HL-60 (cell line): ENCODE measurements around the gene KEL.

Experiments
- DNase-seq, 2 experiments: peaks; one replicate each; pipeline ENCODE4 v3.0.0-alpha.2; 2010 to 2020; ENCODE audit warnings: low read depth in 1 of 2, low spot score in 1 of 2
- H3K27ac ChIP-seq: fragments of 250-450 bp; sonication (Bioruptor Pico); replicated peaks from 2 replicates; pipeline ENCODE4 v1.5.1; 2020; ENCODE audit warnings: mild to moderate bottlenecking, moderate library complexity
- H3K27me3 ChIP-seq: fragments of 250-450 bp; sonication (Bioruptor Pico); 2 replicates; pipeline ENCODE4 v1.5.1; 2021; ENCODE audit warnings: mild to moderate bottlenecking, moderate library complexity; ENCODE audit not compliant: insufficient read depth, poor library complexity, severe bottlenecking
- H3K4me3 ChIP-seq: replicated peaks from 2 replicates; pipeline ENCODE4 v1.5.1; 2011; ENCODE audit warnings: mild to moderate bottlenecking, control low read depth, low read length; ENCODE audit not compliant: insufficient read depth
- GABPA ChIP-seq: IDR thresholded peaks from 2 replicates; pipeline ENCODE4 v1.6.1; 2012; ENCODE audit warnings: low read depth
- POLR2AphosphoS5 ChIP-seq: IDR thresholded peaks from 2 replicates; pipeline ENCODE4 v1.6.1; 2012; ENCODE audit warnings: low read depth
- SPI1 ChIP-seq: IDR thresholded peaks from 2 replicates; pipeline ENCODE4 v1.6.1; 2012; ENCODE audit warnings: low read depth, mild to moderate bottlenecking, borderline replicate concordance
- TF ChIP-seq, protein P1 (sequence below): IDR thresholded peaks from 2 replicates; pipeline ENCODE4 v1.6.1; 2012; ENCODE audit warnings: low read depth; ENCODE audit not compliant: insufficient replicate concordance
- TF ChIP-seq, protein P2 (sequence below): IDR thresholded peaks from one replicate; pipeline ENCODE4 v1.5.1; 2011; ENCODE audit warnings: low read length, control low read depth, inconsistent platforms; ENCODE audit not compliant: insufficient read depth

The KEL gene

DNA sequence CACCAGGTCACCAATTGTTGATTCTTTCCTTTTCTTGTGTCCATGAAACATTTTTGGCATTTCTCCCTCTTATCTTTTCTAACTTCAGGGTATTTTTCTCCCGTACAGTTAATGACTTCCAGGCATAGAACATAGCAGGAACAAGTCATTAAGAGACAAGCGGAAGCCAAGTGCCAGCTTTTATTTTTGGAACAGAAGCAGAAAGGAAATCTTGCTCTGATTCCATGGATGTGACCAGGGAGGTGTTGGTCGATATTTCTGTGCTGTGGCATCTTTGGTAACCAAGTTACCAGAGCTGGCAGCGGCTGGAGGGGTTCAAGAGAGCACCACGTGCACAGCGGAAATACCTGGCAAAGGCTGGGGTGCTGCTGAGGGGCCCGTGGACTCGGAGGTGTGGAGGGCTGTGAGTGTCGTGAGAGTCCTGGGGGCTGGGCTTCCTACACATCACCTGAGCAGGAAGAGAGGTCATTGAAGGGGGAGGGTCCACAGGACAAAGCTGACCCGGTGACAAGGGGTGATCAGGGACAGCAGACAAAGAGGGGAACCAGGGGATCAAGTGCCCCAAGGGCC is 21.1 kb downstream of the KEL start:
- no peak for DNase-seq
- Histone ChIP-seq H3K4me3 (no peak overlapping the region), H3K27ac (no peak overlapping the region), H3K27me3 (no peaks in the 10 kb centered on the region)
- TF ChIP-seq GABPA (no peak), POLR2AphosphoS5 (no peak), SPI1 (no peak)
- TF ChIP-seq, protein P1, sequence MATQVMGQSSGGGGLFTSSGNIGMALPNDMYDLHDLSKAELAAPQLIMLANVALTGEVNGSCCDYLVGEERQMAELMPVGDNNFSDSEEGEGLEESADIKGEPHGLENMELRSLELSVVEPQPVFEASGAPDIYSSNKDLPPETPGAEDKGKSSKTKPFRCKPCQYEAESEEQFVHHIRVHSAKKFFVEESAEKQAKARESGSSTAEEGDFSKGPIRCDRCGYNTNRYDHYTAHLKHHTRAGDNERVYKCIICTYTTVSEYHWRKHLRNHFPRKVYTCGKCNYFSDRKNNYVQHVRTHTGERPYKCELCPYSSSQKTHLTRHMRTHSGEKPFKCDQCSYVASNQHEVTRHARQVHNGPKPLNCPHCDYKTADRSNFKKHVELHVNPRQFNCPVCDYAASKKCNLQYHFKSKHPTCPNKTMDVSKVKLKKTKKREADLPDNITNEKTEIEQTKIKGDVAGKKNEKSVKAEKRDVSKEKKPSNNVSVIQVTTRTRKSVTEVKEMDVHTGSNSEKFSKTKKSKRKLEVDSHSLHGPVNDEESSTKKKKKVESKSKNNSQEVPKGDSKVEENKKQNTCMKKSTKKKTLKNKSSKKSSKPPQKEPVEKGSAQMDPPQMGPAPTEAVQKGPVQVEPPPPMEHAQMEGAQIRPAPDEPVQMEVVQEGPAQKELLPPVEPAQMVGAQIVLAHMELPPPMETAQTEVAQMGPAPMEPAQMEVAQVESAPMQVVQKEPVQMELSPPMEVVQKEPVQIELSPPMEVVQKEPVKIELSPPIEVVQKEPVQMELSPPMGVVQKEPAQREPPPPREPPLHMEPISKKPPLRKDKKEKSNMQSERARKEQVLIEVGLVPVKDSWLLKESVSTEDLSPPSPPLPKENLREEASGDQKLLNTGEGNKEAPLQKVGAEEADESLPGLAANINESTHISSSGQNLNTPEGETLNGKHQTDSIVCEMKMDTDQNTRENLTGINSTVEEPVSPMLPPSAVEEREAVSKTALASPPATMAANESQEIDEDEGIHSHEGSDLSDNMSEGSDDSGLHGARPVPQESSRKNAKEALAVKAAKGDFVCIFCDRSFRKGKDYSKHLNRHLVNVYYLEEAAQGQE, result no peak
- TF ChIP-seq, protein P2, sequence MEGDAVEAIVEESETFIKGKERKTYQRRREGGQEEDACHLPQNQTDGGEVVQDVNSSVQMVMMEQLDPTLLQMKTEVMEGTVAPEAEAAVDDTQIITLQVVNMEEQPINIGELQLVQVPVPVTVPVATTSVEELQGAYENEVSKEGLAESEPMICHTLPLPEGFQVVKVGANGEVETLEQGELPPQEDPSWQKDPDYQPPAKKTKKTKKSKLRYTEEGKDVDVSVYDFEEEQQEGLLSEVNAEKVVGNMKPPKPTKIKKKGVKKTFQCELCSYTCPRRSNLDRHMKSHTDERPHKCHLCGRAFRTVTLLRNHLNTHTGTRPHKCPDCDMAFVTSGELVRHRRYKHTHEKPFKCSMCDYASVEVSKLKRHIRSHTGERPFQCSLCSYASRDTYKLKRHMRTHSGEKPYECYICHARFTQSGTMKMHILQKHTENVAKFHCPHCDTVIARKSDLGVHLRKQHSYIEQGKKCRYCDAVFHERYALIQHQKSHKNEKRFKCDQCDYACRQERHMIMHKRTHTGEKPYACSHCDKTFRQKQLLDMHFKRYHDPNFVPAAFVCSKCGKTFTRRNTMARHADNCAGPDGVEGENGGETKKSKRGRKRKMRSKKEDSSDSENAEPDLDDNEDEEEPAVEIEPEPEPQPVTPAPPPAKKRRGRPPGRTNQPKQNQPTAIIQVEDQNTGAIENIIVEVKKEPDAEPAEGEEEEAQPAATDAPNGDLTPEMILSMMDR, result no peak

DNA sequence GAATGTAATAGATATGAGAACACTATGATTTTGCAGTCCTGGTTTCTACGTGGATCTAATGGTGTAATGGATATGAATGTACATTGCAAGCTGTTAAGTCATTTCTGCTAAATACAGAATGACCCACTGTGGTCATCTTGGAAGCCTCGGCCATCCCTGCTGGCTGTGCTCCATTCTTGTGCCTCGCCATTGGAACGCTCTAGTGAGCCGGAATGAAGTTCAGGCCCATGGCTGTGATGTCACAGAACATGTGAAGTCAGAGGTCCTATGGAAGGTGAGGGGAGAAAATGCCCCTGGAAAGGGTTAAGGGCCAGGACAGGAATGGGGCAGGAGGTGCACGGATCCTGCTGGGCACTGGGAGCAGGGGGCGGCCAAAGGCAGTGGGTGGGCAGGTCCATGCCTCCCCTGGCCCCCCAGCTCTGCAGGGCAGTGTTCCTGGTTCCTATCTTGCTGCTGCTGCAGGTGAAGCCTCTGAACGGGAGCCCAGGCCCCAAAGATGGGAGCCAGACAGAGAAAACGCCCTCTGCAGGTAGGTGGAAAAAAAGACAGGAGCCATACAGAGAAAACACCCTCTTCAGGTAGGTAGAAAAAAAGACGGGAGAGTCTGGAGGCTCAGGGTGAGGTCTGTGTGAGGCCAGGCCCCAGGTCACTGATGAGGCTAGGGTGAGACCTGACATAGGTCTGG is 22.8 kb downstream of the KEL start, which contains the start of gene LLCFC1:
TSS of gene LLCFC1 (plus strand) at position 259 of the 685 bp plus-strand sequence. CDS start at position 397, 138 bp downstream.
- H3K27ac ChIP-seq, result no peak within 1 kb of the TSS
- H3K27me3 ChIP-seq, result no peaks in the 10 kb centered on the region
- TF ChIP-seq, protein P1, result no peak
- TF ChIP-seq POLR2AphosphoS5, result no peak
- TF ChIP-seq GABPA, result no peak
- TF ChIP-seq, protein P2, result no peak
- no peak for TF ChIP-seq SPI1
- DNase-seq, result no peak
- no peak within 1 kb of the TSS for H3K4me3 ChIP-seq

DNA sequence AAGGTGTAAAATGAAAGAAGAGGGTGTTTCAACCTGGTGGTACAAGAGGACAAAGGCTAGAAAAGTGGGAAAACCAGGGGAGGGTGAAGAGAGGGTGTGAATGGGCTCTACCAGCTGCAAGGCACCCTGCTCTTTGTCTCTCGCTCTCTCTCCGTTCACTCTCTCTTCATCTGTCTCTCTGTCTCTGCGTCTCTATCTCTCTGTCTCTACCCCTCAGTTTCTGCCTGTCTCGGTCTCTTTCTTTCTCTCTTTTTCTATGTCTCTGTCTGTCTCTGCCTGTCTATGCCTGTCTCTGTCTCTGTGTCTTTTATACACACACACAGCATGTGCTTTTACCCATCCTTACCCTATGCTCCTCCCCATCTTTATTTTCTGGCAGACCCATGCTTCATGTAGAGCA is 23.6 kb downstream of the KEL start:
- no peak for DNase-seq
- Histone ChIP-seq H3K27ac (no peak overlapping the region), H3K27me3 (no peaks in the 10 kb centered on the region), H3K4me3 (no peak overlapping the region)
- TF ChIP-seq SPI1 (no peak), GABPA (no peak), POLR2AphosphoS5 (no peak)
- TF ChIP-seq, protein P2, result no peak
- TF ChIP-seq, protein P1, result no peak
